ENCODE results near the gene CXorf38. TPM values are rescaled to one million over a fixed set of nuclear protein-coding genes. Genes with fewer than 3 reads are reported as not detected.
"Not testable (repeated sequence)": the region's sequence is repeated elsewhere in the genome, so short reads cannot be mapped to it uniquely, and the experiment has no call there.

Gene CXorf38
- total RNA-seq, 1 donor from 2014 or later = 23.2 TPM

DNA sequence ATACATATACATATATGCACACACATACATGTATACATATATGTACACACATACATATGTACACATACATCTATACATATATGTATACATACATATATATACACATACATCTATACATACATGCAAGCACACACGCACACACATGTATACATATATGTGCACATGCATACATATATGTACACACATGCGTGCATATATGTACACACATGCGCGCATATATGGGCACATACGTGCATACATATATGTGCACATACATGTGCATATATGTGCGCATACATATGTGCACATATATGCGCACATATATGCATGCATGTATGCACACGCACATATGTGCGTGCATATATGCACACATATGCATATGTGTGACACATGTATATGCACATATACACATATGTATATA, 31.4 kb downstream of the CXorf38 start:
- Histone ChIP-seq H3K36me3 (ENCODE audit: control insufficient read depth, insufficient read depth, low read length) (no peaks in the 10 kb centered on the region), H3K27me3 (ENCODE audit: control insufficient read depth, insufficient read depth, low read length) (no peaks in the 10 kb centered on the region), H3K4me3 (ENCODE audit: low read depth, low read length) (no peak overlapping the region)
- no peak for DNase-seq (ENCODE audit: low read depth)
- TF ChIP-seq, protein P1, sequence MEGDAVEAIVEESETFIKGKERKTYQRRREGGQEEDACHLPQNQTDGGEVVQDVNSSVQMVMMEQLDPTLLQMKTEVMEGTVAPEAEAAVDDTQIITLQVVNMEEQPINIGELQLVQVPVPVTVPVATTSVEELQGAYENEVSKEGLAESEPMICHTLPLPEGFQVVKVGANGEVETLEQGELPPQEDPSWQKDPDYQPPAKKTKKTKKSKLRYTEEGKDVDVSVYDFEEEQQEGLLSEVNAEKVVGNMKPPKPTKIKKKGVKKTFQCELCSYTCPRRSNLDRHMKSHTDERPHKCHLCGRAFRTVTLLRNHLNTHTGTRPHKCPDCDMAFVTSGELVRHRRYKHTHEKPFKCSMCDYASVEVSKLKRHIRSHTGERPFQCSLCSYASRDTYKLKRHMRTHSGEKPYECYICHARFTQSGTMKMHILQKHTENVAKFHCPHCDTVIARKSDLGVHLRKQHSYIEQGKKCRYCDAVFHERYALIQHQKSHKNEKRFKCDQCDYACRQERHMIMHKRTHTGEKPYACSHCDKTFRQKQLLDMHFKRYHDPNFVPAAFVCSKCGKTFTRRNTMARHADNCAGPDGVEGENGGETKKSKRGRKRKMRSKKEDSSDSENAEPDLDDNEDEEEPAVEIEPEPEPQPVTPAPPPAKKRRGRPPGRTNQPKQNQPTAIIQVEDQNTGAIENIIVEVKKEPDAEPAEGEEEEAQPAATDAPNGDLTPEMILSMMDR (IDR thresholded peaks at IDR 0.05; ENCODE audit: insufficient read depth, low read length, poor library complexity, severe bottlenecking) = no peak

DNA sequence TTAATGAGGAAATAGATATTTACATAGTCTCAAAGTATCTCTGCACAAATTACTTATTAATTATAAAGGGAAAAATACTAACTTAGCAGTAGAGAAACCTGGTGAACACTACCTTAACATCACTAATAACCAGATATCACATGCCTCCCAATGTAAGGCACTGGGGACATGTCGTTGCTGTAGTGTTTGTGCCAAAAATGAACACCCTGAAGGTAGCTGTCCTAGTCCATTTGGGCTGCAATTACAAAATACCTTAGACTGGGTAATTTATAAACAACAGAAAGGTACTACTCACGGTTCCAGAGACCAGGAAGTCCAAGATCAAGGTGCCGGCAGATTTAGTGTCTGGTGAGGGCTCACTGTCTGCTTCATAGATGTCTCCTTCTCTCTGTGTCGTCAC, 34.9 kb downstream of the CXorf38 start:
- TF ChIP-seq, protein P1 (IDR thresholded peaks at IDR 0.05; ENCODE audit: insufficient read depth, low read length, poor library complexity, severe bottlenecking) = no peak
- H3K36me3 ChIP-seq (ENCODE audit: control insufficient read depth, insufficient read depth, low read length) = no peaks in the 10 kb centered on the region
- no peak for DNase-seq (ENCODE audit: low read depth)
- H3K4me3 ChIP-seq (ENCODE audit: low read depth, low read length) = no peak overlapping the region
- H3K27me3 ChIP-seq (ENCODE audit: control insufficient read depth, insufficient read depth, low read length) = no peaks in the 10 kb centered on the region

DNA sequence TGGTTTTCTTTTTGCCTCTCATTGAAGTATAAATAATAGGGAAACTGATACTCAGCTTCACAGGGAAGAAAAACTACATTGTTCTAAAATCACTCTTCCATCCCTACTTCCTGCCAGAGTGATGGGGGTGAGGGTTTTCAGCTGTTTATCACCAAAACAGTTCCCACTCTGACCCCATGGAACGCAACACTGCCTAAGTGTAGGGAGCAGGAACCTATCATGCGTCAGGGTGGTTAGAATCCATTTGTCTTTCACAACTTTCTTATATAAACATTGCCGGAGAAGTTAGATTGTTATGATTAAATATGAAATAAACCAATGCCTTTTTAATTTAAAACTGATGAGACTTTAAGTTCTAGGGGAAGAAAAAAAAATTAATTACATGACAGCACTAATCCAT, 40.0 kb downstream of the CXorf38 start:
- no peak for DNase-seq (ENCODE audit: low read depth)
- no peaks in the 10 kb centered on the region for H3K27me3 ChIP-seq (ENCODE audit: control insufficient read depth, insufficient read depth, low read length)
- H3K36me3 ChIP-seq (ENCODE audit: control insufficient read depth, insufficient read depth, low read length) = no peaks in the 10 kb centered on the region
- TF ChIP-seq, protein P1 (IDR thresholded peaks at IDR 0.05; ENCODE audit: insufficient read depth, low read length, poor library complexity, severe bottlenecking) = no peak
- H3K4me3 ChIP-seq (ENCODE audit: low read depth, low read length) = no peak overlapping the region

DNA sequence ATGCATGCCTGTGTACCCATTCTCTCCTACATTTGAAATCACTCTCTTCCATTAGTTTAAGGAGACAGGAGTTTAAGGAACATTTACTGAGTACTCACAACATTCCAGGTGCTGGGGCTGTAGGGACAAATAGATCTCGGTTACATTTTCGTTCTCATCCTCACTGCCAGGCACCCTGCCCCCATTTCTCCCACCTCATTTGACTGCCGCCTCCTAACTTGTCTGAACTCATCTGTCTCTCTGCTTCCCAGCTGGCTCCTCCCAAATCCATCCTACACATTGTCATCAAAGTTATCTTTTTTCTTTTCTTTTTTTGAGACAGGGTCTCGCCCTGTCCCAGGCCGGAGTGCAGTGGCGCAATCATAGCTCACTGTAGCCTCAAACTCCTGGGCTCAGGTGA, 43.9 kb downstream of the CXorf38 start:
- no peak overlapping the region for H3K4me3 ChIP-seq (ENCODE audit: low read depth, low read length)
- H3K27me3 ChIP-seq (ENCODE audit: control insufficient read depth, insufficient read depth, low read length) = no peaks in the 10 kb centered on the region
- H3K36me3 ChIP-seq (ENCODE audit: control insufficient read depth, insufficient read depth, low read length) = no peaks in the 10 kb centered on the region
- TF ChIP-seq, protein P1 (IDR thresholded peaks at IDR 0.05; ENCODE audit: insufficient read depth, low read length, poor library complexity, severe bottlenecking) = no peak
- DNase-seq (ENCODE audit: low read depth) = no peak

DNA sequence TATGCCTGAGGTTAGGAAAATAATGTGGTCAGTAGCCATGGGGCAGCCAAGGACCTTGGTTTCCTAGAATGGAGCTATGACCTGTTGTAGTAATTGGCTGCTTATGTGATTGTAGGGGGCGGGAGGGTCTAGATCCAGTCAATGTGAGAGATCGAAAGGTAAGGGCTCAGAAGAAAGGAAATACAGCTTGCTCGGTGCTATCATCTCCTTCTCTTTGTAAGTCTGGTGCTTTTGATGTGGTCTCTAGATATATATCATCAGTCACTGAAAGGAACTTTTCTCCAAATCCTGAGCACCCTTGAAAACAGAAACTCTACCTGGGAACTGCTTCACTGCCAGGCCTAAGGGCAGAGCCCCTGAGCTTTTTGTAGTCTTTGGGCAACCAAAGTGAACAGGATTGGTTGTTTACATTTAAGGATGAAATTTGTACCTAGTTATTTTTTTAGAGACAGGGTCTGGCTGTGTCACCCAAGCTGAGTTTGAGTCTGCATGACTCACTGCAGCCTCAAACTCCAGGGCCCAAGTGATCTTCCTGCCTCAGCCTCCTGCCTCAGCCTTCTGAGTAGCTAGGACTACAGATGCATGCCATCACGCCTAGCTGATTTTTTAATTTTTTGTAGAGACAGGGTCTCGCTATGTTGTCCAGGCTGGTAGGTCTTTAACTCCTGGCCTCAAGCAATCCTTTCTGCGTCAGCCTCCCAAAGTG, 57.6 kb downstream of the CXorf38 start:
- not testable (repeated sequence) for H3K27me3 ChIP-seq (ENCODE audit: control insufficient read depth, insufficient read depth, low read length); H3K4me3 ChIP-seq (ENCODE audit: low read depth, low read length); DNase-seq (ENCODE audit: low read depth); H3K36me3 ChIP-seq (ENCODE audit: control insufficient read depth, insufficient read depth, low read length)

DNA sequence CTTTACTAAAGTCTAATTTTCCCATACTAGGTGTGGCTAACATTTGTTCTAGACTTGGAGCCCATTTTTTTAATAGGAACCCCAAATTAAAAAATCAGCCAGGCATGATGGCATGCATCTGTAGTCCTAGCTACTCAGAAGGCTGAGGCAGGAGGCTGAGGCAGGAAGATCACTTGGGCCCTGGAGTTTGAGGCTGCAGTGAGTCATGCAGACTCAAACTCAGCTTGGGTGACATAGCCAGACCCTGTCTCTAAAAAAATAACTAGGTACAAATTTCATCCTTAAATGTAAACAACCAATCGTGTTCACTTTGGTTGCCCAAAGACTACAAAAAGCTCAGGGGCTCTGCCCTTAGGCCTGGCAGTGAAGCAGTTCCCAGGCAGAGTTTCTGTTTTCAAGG, 59.7 kb downstream of the CXorf38 start:
- DNase-seq (ENCODE audit: low read depth); H3K36me3 ChIP-seq (ENCODE audit: control insufficient read depth, insufficient read depth, low read length); H3K4me3 ChIP-seq (ENCODE audit: low read depth, low read length); H3K27me3 ChIP-seq (ENCODE audit: control insufficient read depth, insufficient read depth, low read length): not testable (repeated sequence)

DNA sequence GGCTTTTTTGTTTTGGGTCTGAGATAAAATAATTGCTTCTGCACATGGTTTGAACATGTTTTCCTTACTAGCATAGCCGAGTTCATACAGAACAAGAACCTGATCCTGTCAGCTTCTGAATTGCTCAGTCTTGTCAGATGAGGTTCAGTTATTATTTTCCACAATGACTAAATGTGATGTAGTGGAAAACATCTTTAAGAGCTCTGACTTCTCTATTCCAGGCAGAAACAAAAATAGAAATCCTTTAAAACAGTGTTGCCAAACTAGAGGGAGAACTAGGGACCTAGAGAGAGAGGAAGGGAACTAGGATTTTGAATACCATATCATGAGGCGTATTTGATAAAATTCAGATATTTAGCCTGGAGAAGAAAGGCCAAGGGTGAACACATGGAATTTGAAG, 64.5 kb downstream of the CXorf38 start:
- no peak for DNase-seq (ENCODE audit: low read depth)
- TF ChIP-seq, protein P1 (IDR thresholded peaks at IDR 0.05; ENCODE audit: insufficient read depth, low read length, poor library complexity, severe bottlenecking) = no peak
- no peak overlapping the region for H3K4me3 ChIP-seq (ENCODE audit: low read depth, low read length)
- no peaks in the 10 kb centered on the region for H3K27me3 ChIP-seq (ENCODE audit: control insufficient read depth, insufficient read depth, low read length)
- no peaks in the 10 kb centered on the region for H3K36me3 ChIP-seq (ENCODE audit: control insufficient read depth, insufficient read depth, low read length)

DNA sequence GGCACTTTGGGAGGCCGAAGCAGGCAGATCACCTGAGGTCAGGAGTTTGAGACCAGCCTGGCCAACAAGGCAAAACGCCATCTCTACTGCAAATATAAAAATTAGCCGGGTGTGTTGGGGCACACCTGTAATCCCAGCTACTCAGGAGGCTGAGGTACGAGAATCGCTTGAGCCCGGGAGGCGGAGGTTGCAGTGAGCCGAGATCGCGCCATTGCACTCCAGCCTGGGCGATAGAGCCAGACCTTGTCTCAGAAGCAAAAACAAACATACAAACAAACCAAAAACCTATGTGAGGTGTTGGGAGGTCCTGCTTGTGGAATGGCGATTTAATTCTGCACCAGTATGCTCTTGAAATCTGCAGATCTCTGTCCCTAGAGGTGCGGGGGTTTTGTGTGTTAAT, 65.2 kb downstream of the CXorf38 start:
- DNase-seq (ENCODE audit: low read depth); H3K4me3 ChIP-seq (ENCODE audit: low read depth, low read length); H3K27me3 ChIP-seq (ENCODE audit: control insufficient read depth, insufficient read depth, low read length); H3K36me3 ChIP-seq (ENCODE audit: control insufficient read depth, insufficient read depth, low read length): not testable (repeated sequence)

All from kidney epithelial cell (primary cell).